NCI-H345 treated with DMSO at 0.1 percent for 48 hours (cell line): ENCODE results near the gene EYS.
A peak's percentile ranks its signal among the peaks of the same experiment; 100 is the strongest.

Experiments used
- DNase-seq: peaks from one replicate; lab custom pipeline; 2025; ENCODE audit not compliant: unreplicated experiment; lab: John Stamatoyannopoulos, UW

EYS gene

DNA sequence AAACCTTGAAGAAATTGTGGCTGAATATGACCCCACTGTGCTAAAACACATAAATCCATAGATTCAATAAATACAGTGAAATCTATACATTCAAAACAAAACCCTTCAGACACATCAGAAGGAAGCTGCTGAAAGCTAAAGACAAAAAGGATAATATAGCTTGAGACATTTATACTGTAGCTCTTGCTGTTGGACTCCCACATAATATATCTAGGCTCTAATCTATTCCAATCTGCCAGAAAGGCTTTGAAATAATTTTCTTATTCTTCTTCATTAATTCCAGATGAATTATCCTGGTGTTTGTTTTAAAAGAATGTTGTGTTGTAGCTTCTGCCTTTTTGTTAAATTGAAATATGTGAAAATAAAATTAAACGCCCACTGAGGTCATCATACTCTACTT, 454.0 kb downstream of the EYS start:
- DNase-seq = no peak

DNA sequence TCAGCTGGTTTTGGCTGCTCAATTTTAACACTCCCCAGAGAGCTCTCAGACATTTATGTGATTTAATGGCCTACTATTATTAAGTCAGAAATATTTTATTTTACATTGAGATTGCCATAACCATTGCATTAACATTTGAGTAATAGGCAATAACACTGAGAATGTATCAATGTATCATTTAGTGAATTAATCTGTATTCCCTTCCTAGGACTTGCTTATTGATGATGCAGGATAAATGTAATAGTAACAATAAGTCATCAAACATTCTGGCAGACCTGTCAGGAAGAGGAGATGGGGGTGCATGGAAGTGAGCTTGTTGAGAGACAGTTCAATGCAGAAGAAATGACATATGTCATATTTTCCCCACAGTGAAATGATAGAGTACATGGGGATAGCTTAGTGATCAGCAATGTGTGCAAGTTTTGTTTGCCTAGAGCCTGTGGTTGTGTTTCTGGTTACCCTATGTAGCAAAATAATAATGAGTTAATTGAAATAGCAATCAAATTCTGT, 458.9 kb downstream of the EYS start:
- DNase-seq = no peak

DNA sequence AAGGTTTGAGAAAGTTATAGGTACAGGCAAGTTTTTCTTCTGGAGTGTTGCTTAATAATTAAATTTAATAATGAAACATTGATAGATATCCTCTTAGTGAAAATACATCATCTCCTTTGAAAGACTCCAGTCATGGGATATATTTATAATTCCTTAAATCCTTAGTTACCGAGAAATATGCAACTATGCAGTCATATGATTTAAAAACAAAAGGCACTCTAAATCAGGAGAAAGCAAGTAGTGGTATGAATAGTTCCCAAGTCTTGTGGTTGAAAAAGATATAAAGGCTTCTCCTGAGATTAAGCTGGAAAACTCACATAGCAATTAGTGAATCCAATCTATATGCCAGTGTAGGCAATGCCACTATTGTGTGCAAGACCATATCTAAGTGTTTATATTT, 475.4 kb downstream of the EYS start:
- DNase-seq = no peak

DNA sequence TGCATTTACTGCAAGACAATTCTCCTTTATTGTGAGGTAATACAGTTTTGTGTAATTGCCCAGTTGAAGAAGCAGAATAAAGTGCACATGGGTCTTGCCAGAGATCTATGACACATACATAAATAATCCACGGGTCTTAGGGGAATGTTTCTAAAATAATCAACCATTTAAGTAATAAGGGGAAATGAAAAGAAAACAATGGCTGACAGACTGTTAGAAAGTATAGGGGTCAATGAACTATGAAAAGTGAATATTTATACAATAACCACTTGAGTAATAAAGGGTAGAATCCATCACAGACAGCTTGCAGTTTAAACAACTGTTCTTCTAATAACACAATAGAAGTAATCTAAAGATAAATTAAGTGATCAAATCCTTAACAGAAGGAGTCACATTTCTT, 477.2 kb downstream of the EYS start:
- no peak for DNase-seq

DNA sequence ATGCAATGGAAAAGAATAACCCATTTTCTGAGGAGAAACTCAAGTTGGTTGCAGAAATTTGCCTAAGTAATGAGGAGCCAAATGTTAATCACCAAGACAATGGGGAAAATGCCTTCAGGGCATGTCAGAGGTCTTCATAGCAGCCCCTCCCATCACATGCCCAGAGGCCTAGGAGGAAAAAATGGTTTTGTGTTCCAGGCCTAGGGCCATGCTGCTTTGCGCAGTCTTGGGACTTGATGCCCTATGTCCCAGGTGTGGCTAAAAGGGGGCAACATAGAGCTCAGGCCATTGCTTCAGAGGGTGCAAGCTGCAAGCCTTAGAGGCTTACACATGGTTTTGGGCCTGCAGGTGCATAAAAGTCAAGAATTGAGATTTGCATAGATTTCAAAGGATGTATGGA, 485.9 kb downstream of the EYS start:
- DNase-seq = no peak

DNA sequence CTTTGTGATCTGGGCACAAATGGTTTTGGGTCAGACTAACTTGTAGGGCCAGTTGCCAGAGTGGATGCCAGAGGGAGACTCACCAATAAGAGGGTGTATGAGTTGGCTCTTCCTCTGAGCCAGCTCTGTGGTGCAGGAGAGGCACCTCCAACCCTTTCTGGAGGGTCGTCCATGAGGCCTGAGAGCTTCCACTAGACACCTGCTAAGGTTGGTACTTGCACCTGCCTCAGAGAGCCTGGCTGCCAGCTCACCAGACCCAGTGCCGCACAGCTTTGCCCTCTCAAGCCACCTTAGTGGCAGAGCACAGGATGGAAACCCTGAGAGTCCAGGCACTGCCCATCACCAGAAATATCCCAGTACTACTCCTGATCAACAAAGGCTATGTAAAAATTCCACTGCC, 504.3 kb downstream of the EYS start:
- DNase-seq = no peak

DNA sequence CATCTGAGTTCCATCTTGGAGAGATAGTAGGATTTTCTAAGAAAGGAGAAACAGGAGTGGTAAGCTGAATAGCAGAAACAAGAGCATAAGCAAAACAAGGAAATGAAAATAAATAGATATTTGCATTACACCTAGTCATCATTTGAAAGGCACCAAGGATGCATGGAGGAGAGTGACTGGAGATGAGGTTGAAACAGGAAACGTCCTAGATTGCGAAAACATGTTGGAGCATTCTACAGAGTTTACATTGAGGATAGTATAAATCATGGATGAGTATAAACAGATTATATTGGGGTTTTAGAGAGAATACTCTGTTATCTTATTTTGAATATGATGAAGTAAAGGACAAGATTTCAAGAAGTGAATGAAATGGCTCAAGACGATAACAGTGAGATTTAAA, 507.3 kb downstream of the EYS start:
- no peak for DNase-seq

DNA sequence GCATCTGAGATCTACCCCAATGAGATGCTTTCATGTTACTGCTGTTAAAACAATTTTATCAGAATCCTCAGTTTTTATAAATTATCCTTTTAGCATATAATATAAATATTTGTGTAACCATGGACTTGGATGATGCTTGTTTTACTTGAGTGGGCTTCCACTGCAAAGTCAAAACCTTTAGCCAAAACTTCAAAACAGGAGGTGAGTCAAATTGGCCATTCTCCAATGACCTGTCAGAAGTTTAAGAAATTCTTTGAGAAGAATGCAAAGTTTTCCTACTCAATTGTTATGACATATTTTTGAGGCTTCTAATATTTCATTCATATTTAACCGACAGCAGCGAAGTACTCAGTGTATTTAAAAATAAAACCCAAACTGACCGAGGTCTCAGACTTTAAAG, 507.9 kb downstream of the EYS start:
- no peak for DNase-seq

DNA sequence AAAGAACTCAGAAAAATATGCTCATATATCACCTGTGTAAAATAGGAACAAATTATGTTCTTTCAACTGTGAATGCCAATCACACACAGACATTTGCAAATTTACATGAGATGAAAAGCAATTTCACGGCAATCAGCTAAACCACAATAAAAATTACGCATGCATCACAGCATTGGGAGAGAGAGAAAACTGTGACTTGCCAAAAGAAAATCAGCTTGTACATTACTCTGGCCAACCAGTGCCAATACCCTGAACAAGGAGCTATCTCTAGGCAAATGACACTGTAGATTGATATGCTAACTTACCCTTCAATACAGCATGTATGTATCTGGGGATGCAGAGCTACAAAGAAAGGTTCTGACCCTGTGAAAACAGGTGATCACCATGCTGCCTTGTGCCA, 515.6 kb downstream of the EYS start:
- no peak for DNase-seq

DNA sequence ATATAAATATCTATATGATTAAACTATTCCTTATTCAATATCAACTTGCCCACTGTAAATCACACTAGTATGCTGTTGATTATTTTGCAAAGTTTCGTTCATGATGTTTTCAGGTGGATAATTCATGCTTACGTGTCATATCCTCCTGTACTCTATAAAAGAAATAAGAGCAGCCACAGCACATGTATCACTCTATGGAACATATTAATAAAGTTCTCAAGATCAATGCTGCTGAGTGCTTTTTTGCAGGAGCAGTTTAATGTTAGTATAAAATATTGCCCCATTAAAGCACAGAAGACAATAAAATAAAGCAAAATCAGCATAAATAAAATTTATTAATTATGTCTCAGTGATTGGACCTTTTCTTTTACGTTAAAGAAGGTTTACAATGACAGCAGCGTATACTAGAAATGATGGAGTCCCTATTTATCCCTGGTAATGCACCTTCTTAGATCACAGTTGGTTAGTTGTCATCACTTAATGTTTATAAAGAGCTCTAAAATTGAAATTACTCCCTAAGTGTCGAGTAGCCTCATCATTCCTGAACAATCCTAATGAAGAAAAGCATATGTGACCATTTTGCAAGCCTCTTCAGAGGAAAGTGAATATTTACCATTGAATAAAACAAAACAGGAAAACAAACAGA, 517.7 kb downstream of the EYS start:
- no peak for DNase-seq

DNA sequence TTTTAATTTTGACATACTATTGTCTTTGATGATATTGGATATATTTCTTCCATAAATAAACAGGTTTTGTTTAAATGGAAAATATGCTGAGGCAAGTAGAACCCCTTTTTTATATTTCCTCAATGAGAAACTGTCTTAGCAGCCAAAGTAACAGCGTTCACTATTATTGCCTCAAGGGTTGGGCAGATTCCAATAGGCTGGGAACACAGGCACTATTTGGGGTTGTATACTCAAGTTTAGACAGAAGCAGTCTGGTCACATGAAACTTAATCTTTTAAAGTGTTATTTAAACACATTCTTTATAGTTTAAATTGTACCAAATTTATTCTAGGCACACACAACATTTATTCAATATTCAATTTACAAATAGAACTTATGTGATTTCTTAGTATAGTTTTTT, 520.2 kb downstream of the EYS start:
- no peak for DNase-seq

DNA sequence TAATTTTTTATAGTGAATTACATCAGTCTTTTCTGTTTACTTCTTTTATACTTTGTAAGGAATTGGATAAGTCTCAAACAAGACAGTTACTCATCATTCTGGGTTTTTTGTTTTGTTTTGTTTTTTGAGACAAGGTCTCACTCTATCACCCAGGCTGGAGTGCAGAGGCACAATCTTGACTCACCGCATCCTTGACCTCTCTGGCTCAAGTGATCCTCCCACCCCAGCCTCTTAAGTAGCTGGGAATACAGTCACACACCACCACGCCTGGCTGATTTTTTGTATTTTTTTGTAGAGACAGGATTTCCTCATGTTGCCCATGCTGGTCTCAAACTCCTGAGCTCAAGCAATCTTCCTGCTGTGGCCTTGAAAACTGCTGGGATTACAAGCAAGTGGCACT, 524.3 kb downstream of the EYS start:
- no peak for DNase-seq

DNA sequence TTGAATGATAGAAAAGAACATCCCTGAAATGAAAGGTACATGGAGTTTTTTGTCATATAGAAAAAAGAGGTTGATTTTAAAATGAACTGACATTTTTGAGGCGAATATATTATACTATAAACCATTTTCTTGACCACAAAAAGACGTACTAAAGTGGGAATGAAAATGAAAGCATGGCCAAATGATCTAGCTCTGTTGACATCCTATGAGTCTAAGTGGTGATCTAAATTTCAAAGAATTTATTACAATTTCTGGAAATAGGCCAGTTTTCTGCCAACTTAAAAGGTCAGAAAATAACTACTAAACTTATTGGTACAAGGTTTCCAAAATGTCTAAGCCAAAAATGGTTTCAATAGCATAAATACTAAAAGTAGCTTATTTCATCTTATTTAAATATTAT, 536.8 kb downstream of the EYS start:
- DNase-seq = no peak

DNA sequence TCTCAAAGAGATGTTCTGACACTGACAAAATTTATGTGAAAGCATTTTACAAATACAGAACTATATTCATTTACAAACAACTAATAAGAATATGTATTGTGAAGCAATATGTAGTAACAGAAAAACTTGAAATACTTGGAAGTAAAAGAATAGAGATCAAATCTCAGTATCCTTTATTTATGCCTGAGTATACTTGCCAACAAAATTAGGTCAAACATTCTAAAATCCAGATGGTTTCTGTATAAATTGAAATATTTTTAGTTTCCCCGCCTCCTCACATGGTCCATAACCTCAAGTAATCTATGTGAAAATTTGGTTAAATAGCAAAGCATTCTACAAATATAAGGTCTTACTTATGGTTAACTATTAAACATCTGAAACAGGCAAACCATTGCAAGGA, 545.4 kb downstream of the EYS start:
- DNase-seq = no peak

DNA sequence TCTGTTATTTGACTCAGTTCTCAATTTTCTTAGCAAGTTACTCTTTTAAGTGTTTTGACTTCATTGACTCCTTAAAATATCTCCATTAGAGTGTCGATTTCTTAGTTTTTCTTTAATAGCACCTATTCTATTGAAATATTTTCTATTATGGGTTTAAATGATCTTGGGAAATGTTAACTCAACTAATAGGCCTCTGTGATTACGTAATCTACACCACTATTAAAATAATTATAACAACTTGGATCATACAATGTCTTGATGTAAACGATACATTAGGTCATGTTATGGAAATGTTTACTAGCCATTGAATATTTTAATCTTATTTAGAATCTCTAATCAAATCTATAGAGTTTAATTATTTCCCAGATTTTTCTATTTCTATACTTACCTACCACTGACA, 550.0 kb downstream of the EYS start:
- no peak for DNase-seq

DNA sequence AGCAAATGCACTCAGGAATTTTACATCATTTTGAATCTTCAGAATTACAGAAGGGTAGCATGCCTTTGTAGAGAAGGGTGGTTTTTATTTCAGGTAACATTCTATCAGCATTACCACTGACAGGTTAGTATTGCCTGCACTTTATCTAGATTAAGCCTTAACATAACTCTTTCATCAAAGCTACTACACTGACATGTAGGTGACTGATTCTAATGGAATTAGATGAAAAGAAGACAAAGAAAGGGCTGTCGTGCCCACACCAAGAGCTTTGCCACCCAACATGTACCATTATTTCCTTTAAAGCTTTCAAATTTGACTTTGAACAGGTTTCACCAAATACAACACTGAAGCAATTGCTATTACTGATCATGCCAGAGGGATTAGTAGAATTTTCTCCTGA, 551.9 kb downstream of the EYS start:
- no peak for DNase-seq

DNA sequence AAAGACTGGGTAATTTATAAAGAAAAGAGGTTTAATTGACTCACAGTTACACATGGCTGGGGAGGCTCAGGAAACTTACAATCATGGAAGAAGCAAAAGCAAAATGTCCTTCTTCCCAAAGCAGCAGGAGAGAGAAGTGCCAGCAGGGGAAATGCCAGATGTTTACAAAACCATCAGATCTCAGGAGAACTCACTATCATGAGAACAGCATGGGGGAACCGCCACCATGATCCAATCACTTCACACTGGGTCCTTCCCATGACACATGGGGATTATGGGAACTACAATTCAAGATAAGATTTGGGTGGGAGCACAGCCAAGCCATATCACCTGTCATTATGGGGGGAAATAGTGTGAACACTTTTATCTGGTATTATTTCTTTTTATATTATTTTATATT, 557.2 kb downstream of the EYS start:
- no peak for DNase-seq

DNA sequence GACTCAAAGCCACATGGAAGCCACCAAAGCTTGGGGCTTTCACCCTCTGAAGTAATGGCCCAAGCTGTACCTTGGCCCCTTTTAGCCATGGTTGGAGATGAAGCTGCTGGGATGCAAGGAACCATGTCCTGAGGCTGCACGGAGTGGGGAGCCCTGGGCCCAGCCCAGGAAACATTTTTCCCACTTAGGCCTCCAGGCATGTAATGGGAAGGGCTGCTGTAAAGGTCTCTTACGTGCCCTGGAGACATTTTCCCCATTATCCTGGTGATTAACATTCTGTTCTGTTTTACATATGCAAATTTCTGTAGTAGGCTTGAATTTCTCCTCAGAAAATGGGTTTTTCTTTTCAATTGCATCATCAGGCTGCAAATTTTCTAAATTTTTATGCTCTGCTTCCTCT, 558.2 kb downstream of the EYS start:
- no peak for DNase-seq

DNA sequence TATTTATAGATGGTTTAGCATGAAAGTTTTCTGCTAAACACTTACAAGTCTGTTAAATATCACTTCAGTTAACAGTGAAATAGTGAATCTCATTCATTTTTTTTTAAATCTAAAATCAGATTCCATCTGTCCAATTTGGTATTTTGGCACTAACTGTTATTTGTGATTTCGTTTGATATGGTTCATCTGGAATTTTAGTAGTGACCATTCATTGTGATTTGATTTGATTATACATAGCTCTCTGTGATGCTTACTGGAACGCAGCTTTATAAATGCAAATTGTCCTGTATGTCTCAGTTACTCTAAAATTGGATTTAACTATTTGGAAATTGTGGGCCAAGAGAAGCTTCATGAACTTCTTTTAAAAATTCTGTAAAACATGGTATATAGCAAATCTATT, 571.5 kb downstream of the EYS start:
- DNase-seq = no peak

DNA sequence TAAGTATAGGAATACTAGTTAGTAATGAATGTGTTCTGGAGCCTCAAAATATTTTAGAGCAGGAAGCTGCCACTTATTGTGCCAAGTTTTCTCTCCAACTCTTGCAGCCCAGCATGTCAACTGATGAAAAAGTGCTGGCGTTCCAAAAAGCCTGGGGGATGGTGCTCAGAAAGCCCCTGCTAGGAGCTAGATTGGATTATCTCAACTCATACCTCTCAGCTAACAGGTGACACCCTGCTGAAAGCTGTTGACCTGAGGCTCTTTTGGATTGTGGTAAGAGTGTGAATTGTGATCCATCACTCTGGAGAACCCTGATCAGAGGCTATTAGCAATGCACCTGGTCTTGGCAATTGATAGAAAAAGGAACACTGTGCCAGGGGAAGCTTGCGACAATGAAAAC, 580.4 kb downstream of the EYS start:
- peak; percentile 57 for DNase-seq

DNA sequence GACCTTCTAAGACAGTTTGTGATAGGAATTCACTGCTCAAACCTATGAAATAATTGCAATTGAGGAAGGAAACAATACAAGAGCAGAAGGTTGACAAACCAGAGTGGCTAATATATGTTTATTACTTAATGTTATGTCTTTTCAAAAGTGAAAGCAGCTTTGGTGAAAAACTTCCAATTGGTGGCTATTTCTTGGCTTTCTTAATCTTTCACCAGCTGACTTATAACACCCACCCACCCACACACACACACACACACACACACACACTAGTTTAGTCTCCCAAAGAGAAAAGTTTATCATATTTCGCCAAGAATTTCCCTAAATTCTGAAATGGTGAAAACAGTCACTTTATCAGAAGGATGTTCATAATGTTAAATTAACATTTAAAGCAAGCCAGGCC, 583.5 kb downstream of the EYS start:
- no peak for DNase-seq

DNA sequence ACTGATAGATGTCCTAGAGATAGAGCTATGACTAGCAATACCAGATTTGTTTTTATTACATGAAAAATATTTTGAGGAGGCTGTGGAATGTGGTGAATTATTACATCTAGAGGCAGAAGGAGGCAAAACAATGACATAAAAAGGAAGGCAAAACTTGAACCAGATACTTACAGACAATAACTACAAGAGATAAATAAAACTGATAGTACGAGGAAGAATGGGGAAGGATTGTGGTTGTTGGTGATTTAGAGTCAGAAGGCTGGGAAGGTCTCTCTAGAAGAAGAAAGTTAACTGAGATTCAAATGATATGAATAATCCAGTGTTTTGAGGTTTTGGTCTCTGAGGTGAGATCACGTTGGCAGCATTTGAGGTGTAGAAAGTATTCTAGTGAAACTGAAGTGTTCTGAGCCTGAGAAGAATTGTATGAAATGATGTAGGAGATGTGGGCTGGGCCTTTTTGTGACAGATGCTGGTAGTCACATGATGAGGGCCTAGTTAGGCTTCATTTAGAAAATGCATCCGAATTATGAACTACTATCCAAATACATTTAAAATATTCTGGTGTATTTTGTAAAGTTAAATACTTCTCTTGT, 589.1 kb downstream of the EYS start:
- no peak for DNase-seq

DNA sequence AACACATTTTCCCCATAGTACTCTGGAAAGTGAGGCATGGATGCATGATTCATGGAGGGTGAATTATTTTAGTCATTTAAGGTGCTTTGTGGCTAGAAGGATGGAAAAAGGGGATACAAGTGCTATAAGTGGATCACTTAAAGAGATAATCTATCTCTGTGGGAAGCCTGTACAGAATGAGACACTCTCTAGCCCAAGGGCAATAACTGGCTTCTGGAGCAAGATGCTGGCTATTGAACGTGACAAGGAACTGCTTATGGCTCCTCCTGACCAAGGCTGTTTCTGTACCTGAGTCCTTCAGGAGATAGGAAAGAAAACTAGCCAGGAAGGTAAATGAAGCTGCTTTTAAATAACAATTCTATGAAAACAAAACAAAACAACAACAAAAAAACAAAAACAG, 590.7 kb downstream of the EYS start:
- no peak for DNase-seq
